Measurements from ENCODE around the gene CPNE4.

The CPNE4 gene

GRCh38 chr3:132038198-132038825, 3.5 kb upstream of the CPNE4 start:
- H3K4me3 ChIP-seq (ENCODE audit: low read length) = no peak overlapping the region
- H3K27me3 ChIP-seq (ENCODE audit: control insufficient read depth, insufficient read depth, low read length) = peaks cover 19% of the 10 kb centered on the region
- no peak overlapping the region for H3K27ac ChIP-seq (ENCODE audit: low read depth, low read length)
- H3K36me3 ChIP-seq (ENCODE audit: control insufficient read depth, insufficient read depth, low read length) = no peaks in the 10 kb centered on the region
- H3K9ac ChIP-seq (ENCODE audit: low read length) = no peak overlapping the region
- H3K4me1 ChIP-seq (ENCODE audit: control insufficient read depth, insufficient read depth, low read length) = no peaks in the 10 kb centered on the region

GRCh38 chr3:132037581-132037980, 2.8 kb upstream of the CPNE4 start:
- Histone ChIP-seq H3K27me3 (ENCODE audit: control insufficient read depth, insufficient read depth, low read length) (peaks cover 19% of the 10 kb centered on the region), H3K36me3 (ENCODE audit: control insufficient read depth, insufficient read depth, low read length) (no peaks in the 10 kb centered on the region), H3K9ac (ENCODE audit: low read length) (no peak overlapping the region), H3K27ac (ENCODE audit: low read depth, low read length) (no peak overlapping the region), H3K4me1 (ENCODE audit: control insufficient read depth, insufficient read depth, low read length) (no peaks in the 10 kb centered on the region), H3K4me3 (ENCODE audit: low read length) (no peak overlapping the region)

DNA sequence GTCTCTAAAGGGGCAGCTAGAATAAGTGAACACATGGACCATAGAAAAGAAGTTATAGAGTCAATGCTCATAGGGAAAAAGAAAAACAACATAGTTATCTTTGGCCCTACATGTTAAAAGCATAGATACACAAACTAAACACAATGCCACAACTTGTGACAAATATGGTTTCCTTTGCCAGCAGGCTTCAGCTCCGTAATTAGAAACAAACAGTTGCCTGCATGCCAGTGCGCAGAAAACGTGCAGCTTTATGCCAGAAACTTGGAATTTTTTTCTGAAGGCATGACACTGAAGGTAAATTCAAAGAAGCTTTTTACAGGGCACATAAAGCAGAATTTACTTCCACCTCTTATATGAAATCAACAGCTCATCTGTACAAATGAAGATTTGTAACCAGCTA, 2.2 kb upstream of the CPNE4 start:
- Histone ChIP-seq H3K9ac (ENCODE audit: low read length) (no peak overlapping the region), H3K27ac (ENCODE audit: low read depth, low read length) (no peak overlapping the region), H3K4me1 (ENCODE audit: control insufficient read depth, insufficient read depth, low read length) (no peaks in the 10 kb centered on the region), H3K36me3 (ENCODE audit: control insufficient read depth, insufficient read depth, low read length) (no peaks in the 10 kb centered on the region), H3K27me3 (ENCODE audit: control insufficient read depth, insufficient read depth, low read length) (peaks cover 19% of the 10 kb centered on the region), H3K4me3 (ENCODE audit: low read length) (no peak overlapping the region)

DNA sequence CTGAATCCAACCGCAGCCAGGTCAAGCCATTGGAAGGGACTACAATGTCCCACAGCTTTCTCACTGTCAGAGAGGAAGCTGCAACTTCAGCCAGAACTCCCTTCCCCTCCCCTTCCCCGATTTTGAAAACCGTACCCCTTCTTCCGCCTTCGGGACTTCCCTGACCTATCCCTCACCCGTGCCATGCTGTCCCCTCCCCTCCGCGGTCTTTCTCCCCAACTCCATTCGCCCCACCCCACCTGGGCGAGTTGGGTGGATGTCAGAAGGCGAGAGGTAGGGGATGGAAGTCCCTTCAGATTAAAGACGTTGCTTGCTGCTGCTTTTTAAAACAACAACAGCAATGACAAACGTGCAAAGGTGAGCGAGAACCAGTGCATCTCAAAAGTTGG, 723 bp downstream of the CPNE4 start:
- H3K27me3 ChIP-seq (ENCODE audit: control insufficient read depth, insufficient read depth, low read length) = peaks cover 19% of the 10 kb centered on the region
- H3K4me3 ChIP-seq (ENCODE audit: low read length) = peak overlapping the region; percentile 27

GRCh38 chr3:132033471-132033870, 1.3 kb downstream of the CPNE4 start:
- H3K36me3 ChIP-seq (ENCODE audit: control insufficient read depth, insufficient read depth, low read length) = no peaks in the 10 kb centered on the region
- H3K4me1 ChIP-seq (ENCODE audit: control insufficient read depth, insufficient read depth, low read length) = no peaks in the 10 kb centered on the region
- H3K27ac ChIP-seq (ENCODE audit: low read depth, low read length) = no peak overlapping the region
- H3K27me3 ChIP-seq (ENCODE audit: control insufficient read depth, insufficient read depth, low read length) = peaks cover 19% of the 10 kb centered on the region
- H3K4me3 ChIP-seq (ENCODE audit: low read length) = no peak overlapping the region
- H3K9ac ChIP-seq (ENCODE audit: low read length) = no peak overlapping the region

More for the DNA sequence above, 723 bp downstream of the CPNE4 start:
- Histone ChIP-seq H3K4me1 (ENCODE audit: control insufficient read depth, insufficient read depth, low read length) (no peaks in the 10 kb centered on the region), H3K27ac (ENCODE audit: low read depth, low read length) (no peak overlapping the region), H3K9ac (ENCODE audit: low read length) (no peak overlapping the region), H3K36me3 (ENCODE audit: control insufficient read depth, insufficient read depth, low read length) (no peaks in the 10 kb centered on the region)

GRCh38 chr3:132032959-132033358, 1.9 kb downstream of the CPNE4 start:
- Histone ChIP-seq H3K27ac (ENCODE audit: low read depth, low read length) (no peak overlapping the region), H3K27me3 (ENCODE audit: control insufficient read depth, insufficient read depth, low read length) (peaks cover 19% of the 10 kb centered on the region), H3K4me1 (ENCODE audit: control insufficient read depth, insufficient read depth, low read length) (no peaks in the 10 kb centered on the region), H3K9ac (ENCODE audit: low read length) (no peak overlapping the region), H3K4me3 (ENCODE audit: low read length) (no peak overlapping the region), H3K36me3 (ENCODE audit: control insufficient read depth, insufficient read depth, low read length) (no peaks in the 10 kb centered on the region)

- Histone ChIP-seq H3K4me1 (ENCODE audit: control insufficient read depth, insufficient read depth, low read length) (no peaks in the 10 kb centered on the region), H3K4me3 (ENCODE audit: low read length) (no peak overlapping the region), H3K27ac (ENCODE audit: low read depth, low read length) (no peak overlapping the region), H3K9ac (ENCODE audit: low read length) (no peak overlapping the region), H3K27me3 (ENCODE audit: control insufficient read depth, insufficient read depth, low read length) (peaks cover 9% of the 10 kb centered on the region), H3K36me3 (ENCODE audit: control insufficient read depth, insufficient read depth, low read length) (no peaks in the 10 kb centered on the region)
Observed at GRCh38 chr3:132029182-132029902, 5.5 kb downstream of the CPNE4 start.

DNA sequence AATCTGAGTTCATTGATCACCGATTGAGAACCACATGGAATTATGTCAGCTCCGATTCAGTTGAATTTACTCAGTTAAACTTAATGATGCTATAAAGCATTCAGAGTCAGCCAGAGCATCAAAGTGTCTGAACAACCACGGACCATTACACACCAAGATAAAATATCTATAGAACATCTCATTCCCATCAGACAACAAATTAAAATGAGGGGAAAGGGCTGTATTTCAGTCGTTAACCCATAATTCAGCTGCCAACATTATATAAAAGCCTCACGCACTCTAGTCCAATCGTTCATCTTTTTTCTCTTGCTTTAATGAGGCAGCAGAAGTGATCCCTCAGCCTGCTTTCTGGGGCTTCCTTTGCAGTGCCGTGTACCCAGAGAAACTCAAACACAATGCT, 11.9 kb downstream of the CPNE4 start:
- Histone ChIP-seq H3K27me3 (ENCODE audit: control insufficient read depth, insufficient read depth, low read length) (no peaks in the 10 kb centered on the region), H3K27ac (ENCODE audit: low read depth, low read length) (no peak overlapping the region), H3K4me3 (ENCODE audit: low read length) (no peak overlapping the region), H3K36me3 (ENCODE audit: control insufficient read depth, insufficient read depth, low read length) (no peaks in the 10 kb centered on the region), H3K9ac (ENCODE audit: low read length) (no peak overlapping the region), H3K4me1 (ENCODE audit: control insufficient read depth, insufficient read depth, low read length) (no peaks in the 10 kb centered on the region)

- Histone ChIP-seq H3K4me1 (ENCODE audit: control insufficient read depth, insufficient read depth, low read length) (no peaks in the 10 kb centered on the region), H3K9ac (ENCODE audit: low read length) (no peak overlapping the region), H3K36me3 (ENCODE audit: control insufficient read depth, insufficient read depth, low read length) (no peaks in the 10 kb centered on the region), H3K27me3 (ENCODE audit: control insufficient read depth, insufficient read depth, low read length) (no peaks in the 10 kb centered on the region), H3K27ac (ENCODE audit: low read depth, low read length) (no peak overlapping the region), H3K4me3 (ENCODE audit: low read length) (no peak overlapping the region)
Observed at GRCh38 chr3:132020058-132020457, 14.8 kb downstream of the CPNE4 start.

DNA sequence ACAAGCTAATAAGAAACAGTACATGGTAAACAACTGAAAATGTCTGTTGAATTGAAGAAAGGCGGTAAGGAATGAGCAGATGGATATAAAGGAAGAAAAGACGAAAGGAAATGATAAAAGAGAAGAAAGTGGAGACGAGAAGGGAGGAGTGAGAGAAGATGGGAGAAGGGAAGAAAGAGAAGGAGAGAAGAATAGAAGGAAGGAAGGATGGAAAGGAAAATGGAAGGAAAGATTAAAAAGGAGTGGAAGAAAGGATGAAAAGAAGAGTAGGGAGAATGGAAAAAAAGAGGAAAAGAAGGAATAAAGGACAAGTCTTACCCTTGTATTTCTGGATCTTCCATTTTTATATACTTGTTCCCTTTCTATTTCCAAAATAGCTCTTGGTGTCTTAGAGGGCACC, 17.7 kb downstream of the CPNE4 start:
- Histone ChIP-seq H3K9ac (ENCODE audit: low read length) (no peak overlapping the region), H3K27ac (ENCODE audit: low read depth, low read length) (no peak overlapping the region), H3K36me3 (ENCODE audit: control insufficient read depth, insufficient read depth, low read length) (no peaks in the 10 kb centered on the region), H3K27me3 (ENCODE audit: control insufficient read depth, insufficient read depth, low read length) (no peaks in the 10 kb centered on the region), H3K4me3 (ENCODE audit: low read length) (no peak overlapping the region), H3K4me1 (ENCODE audit: control insufficient read depth, insufficient read depth, low read length) (no peaks in the 10 kb centered on the region)

- no peaks in the 10 kb centered on the region for H3K27me3 ChIP-seq (ENCODE audit: control insufficient read depth, insufficient read depth, low read length)
- H3K27ac ChIP-seq (ENCODE audit: low read depth, low read length) = no peak overlapping the region
- no peak overlapping the region for H3K4me3 ChIP-seq (ENCODE audit: low read length)
- H3K4me1 ChIP-seq (ENCODE audit: control insufficient read depth, insufficient read depth, low read length) = no peaks in the 10 kb centered on the region
- no peak overlapping the region for H3K9ac ChIP-seq (ENCODE audit: low read length)
- no peaks in the 10 kb centered on the region for H3K36me3 ChIP-seq (ENCODE audit: control insufficient read depth, insufficient read depth, low read length)
Observed at GRCh38 chr3:132016061-132017041, 18.5 kb downstream of the CPNE4 start.

- Histone ChIP-seq H3K9ac (ENCODE audit: low read length) (no peak overlapping the region), H3K27ac (ENCODE audit: low read depth, low read length) (no peak overlapping the region), H3K4me1 (ENCODE audit: control insufficient read depth, insufficient read depth, low read length) (no peaks in the 10 kb centered on the region), H3K27me3 (ENCODE audit: control insufficient read depth, insufficient read depth, low read length) (no peaks in the 10 kb centered on the region), H3K36me3 (ENCODE audit: control insufficient read depth, insufficient read depth, low read length) (no peaks in the 10 kb centered on the region), H3K4me3 (ENCODE audit: low read length) (no peak overlapping the region)
Observed at GRCh38 chr3:132014105-132014504, 20.7 kb downstream of the CPNE4 start.
